IMR-90 (cell line): ENCODE measurements around the gene SMC2. TPM values are rescaled to one million over a fixed set of nuclear protein-coding genes. Genes with fewer than 3 reads are reported as not detected.

Source experiments
- ATAC-seq: fragments of 200-7000 bp; cut with Tn5 transposase; 2 replicates; pipeline ENCODE4 v1.9.1; 2020; ENCODE audit warnings: low read depth, mild to moderate bottlenecking, moderate library complexity
- BruUV-seq: library from RNA; stranded (reverse); fragments of 400-500 nt; replicated peaks from 2 replicates; lab custom pipeline; 2021; lab: Mats Ljungman, UMichigan
- CTCF ChIA-PET: fragments of 300-600 bp; formaldehyde crosslinking; extraction: SDS; loops from one replicate; lab custom pipeline; 2021; ENCODE audit warnings: antibody characterized with exemption; lab: Yijun Ruan, JAX
- POLR2A ChIA-PET: fragments of 300-600 bp; sonication (Branson Sonifier 250); formaldehyde crosslinking; loops from one replicate; lab custom pipeline; 2022; ENCODE audit warnings: antibody characterized with exemption; ENCODE audit not compliant: unreplicated experiment; lab: Charles Lee
- DNase-seq: peaks from one replicate; pipeline ENCODE4 v3.0.0; 2013
- H2AFZ ChIP-seq: replicated peaks from 2 replicates; pipeline ENCODE3; 2013; ENCODE audit warnings: low read length, mild to moderate bottlenecking; ENCODE audit not compliant: poor library complexity
- H2AK5ac ChIP-seq: 2 replicates; pipeline ENCODE4 v1.6.1; 2013; ENCODE audit warnings: low read depth, low read length, inconsistent platforms
- H2AK9ac ChIP-seq: replicated peaks from 2 replicates; pipeline ENCODE3; 2013; ENCODE audit warnings: mild to moderate bottlenecking, low read depth, low read length, moderate library complexity; ENCODE audit not compliant: poor library complexity
- H2BK120ac ChIP-seq: 2 replicates; pipeline ENCODE4 v1.6.1; 2013; ENCODE audit warnings: low read depth, low read length, inconsistent platforms
- H2BK15ac ChIP-seq: 3 replicates; pipeline ENCODE4 v1.6.1; 2013; ENCODE audit warnings: low read depth, low read length, inconsistent platforms
- H2BK20ac ChIP-seq: 2 replicates; pipeline ENCODE4 v1.6.1; 2013; ENCODE audit warnings: low read depth, mild to moderate bottlenecking, inconsistent platforms, low read length, moderate library complexity
- H2BK5ac ChIP-seq: 2 replicates; pipeline ENCODE4 v1.6.1; 2013; ENCODE audit warnings: mild to moderate bottlenecking, low read depth, low read length, inconsistent platforms; ENCODE audit not compliant: poor library complexity, severe bottlenecking
- H3K14ac ChIP-seq: replicated peaks from 2 replicates; pipeline ENCODE4 v1.6.1; 2013; ENCODE audit warnings: low read depth, low read length, inconsistent platforms
- H3K18ac ChIP-seq: 2 replicates; pipeline ENCODE4 v1.6.1; 2013; ENCODE audit warnings: low read depth, low read length, control low read depth
- H3K23ac ChIP-seq: 2 replicates; pipeline ENCODE4 v1.6.1; 2013; ENCODE audit warnings: low read depth, low read length, inconsistent platforms
- H3K27ac ChIP-seq: 2 replicates; pipeline ENCODE4 v1.5.1; 2013; ENCODE audit warnings: mild to moderate bottlenecking, control low read depth, low read length; ENCODE audit not compliant: insufficient read depth
- H3K27me3 ChIP-seq: 2 replicates; pipeline ENCODE4 v1.6.1; 2013; ENCODE audit warnings: low read length; ENCODE audit not compliant: control insufficient read depth, insufficient read depth
- H3K36me3 ChIP-seq: 2 replicates; pipeline ENCODE4 v1.6.1; 2013; ENCODE audit warnings: low read length, mixed read lengths; ENCODE audit not compliant: control insufficient read depth, insufficient read depth
- H3K4ac ChIP-seq: 2 replicates; pipeline ENCODE4 v1.6.1; 2013; ENCODE audit warnings: low read depth, low read length, inconsistent platforms
- H3K4me1 ChIP-seq: 2 replicates; pipeline ENCODE4 v1.6.1; 2013; ENCODE audit warnings: low read length, mixed read lengths; ENCODE audit not compliant: control insufficient read depth, insufficient read depth
- H3K4me2 ChIP-seq: 2 replicates; pipeline ENCODE4 v1.6.1; 2013; ENCODE audit warnings: low read depth, mild to moderate bottlenecking, control low read depth, low read length, moderate library complexity
- H3K4me3 ChIP-seq: 2 replicates; pipeline ENCODE4 v1.5.1; 2013; ENCODE audit warnings: low read depth, mild to moderate bottlenecking, control low read depth, low read length, moderate library complexity; ENCODE audit not compliant: insufficient read depth
- H3K56ac ChIP-seq: 2 replicates; pipeline ENCODE4 v1.6.1; 2013; ENCODE audit warnings: low read length, inconsistent platforms; ENCODE audit not compliant: insufficient read depth; ENCODE audit errors: extremely low read depth
- H3K79me1 ChIP-seq, 2 experiments: 2 replicates each; pipeline ENCODE4 v1.6.1; 2013; ENCODE audit warnings: low read length in 2 of 2, inconsistent platforms in 1 of 2, low read depth in 1 of 2
- H3K9ac ChIP-seq: 2 replicates; pipeline ENCODE4 v1.6.1; 2013; ENCODE audit warnings: low read depth, low read length, control low read depth
- H3K9me1 ChIP-seq: 2 replicates; pipeline ENCODE4 v1.6.1; 2013; ENCODE audit warnings: low read length, inconsistent platforms; ENCODE audit not compliant: insufficient read depth
- H3K9me3 ChIP-seq: 2 replicates; pipeline ENCODE4 v1.6.1; 2013; ENCODE audit warnings: low read length; ENCODE audit not compliant: control insufficient read depth, insufficient read depth
- H4K20me1 ChIP-seq: 2 replicates; pipeline ENCODE4 v1.6.1; 2013; ENCODE audit warnings: low read length, inconsistent platforms; ENCODE audit not compliant: insufficient read depth
- H4K5ac ChIP-seq: 2 replicates; pipeline ENCODE4 v1.6.1; 2013; ENCODE audit warnings: mild to moderate bottlenecking, low read depth, low read length, control low read depth
- H4K8ac ChIP-seq, 2 experiments: 2 replicates each; pipeline ENCODE4 v1.6.1; 2013; ENCODE audit warnings: low read depth in 2 of 2, low read length in 2 of 2, control low read depth in 1 of 2, inconsistent platforms in 1 of 2
- H4K91ac ChIP-seq: 2 replicates; pipeline ENCODE4 v1.6.1; 2013; ENCODE audit warnings: low read depth, low read length, inconsistent platforms; ENCODE audit not compliant: insufficient read depth
- FOS ChIP-seq: fragments of 150-350 bp; IDR thresholded peaks from 2 replicates; pipeline ENCODE4 v1.6.1; 2016; ENCODE audit warnings: low read depth, low read length
- MXI1 ChIP-seq: IDR thresholded peaks from 2 replicates; pipeline ENCODE4 v1.6.1; 2012; ENCODE audit warnings: low read depth, mild to moderate bottlenecking, low read length, moderate library complexity, borderline replicate concordance
- WGBS, 2 experiments: methylation state at CpG; one replicate each; pipeline versions ENCODE4 v1.1.5 to v1.1.7; 2013; ENCODE audit warnings: missing lambda C conversion rate in 2 of 2; ENCODE audit not compliant: insufficient read length in 1 of 2; ENCODE audit errors: extremely low coverage in 2 of 2; 5-methylcytosine and 5-hydroxymethylcytosine counted together
- dilution Hi-C: fragments of 300-500 bp; cut with HindIII; formaldehyde crosslinking; loops from one replicate; pipeline ENCODE4 v1.14.3; 2018; ENCODE audit warnings: low sequenced_read_pairs; ENCODE audit not compliant: unreplicated experiment
- in situ Hi-C: fragments of 300-500 bp; cut with MboI; formaldehyde crosslinking; loops from 3 replicates; pipeline ENCODE4 v1.14.3; 2019; ENCODE audit warnings: low sequenced_read_pairs, inconsistent platforms, mixed read lengths
- intact Hi-C: fragments of 100-400 bp; cut with micrococcal nuclease; formaldehyde crosslinking; loops from 2 replicates; pipeline ENCODE4 v1.10.0; 2022
- polyA plus RNA-seq, 3 experiments: library from polyadenylated mRNA; depleted of rRNA; stranded (reverse); fragments of >200 nt; gene quantifications; 2 replicates each; pipeline ENCODE4 v1.2.3, GENCODE V29; 2012; ENCODE audit warnings: low replicate concordance in 1 of 3
- total RNA-seq: library from RNA; depleted of rRNA; stranded (reverse); fragments of >200 nt; gene quantifications from 2 replicates; pipeline ENCODE4 v1.2.3, GENCODE V29; 2012

Gene SMC2
- total and polyA plus RNA-seq, 2 of the 4 experiments (the other 2 are of a cell fraction), result 4.9 to 12.4 TPM

DNA sequence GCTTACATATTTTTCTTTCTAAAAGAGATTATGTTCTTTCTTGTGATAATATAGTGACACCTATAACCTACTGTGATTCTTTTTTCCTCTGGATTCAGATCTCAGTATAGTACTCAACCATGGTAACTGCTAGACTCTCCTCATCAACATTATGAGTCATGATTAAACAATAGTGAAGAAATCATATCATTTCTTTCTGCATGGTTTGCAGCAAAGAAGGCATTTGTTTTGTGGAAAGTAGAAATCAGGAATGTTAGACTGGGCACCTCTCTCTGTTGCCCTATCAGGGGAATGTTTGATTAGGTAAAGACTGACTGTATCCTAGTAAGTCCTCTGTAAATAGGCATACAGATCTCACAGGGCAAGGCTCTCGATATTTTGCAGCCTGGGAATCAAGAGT lies 25.6 kb upstream of the SMC2 start:
- dilution Hi-C loops, result no loop called here
- no peaks in the 10 kb centered on the region for H3K9me1 ChIP-seq
- H3K4me2 ChIP-seq, result no peak overlapping the region
- no peaks in the 10 kb centered on the region for H3K9me3 ChIP-seq
- H2BK20ac ChIP-seq, result no peak overlapping the region
- no peaks in the 10 kb centered on the region for H3K27me3 ChIP-seq
- ATAC-seq (peak; percentile 67), DNase-seq (peak; percentile 35)
- intact Hi-C loops, result no loop called here
- BruUV-seq, result no TSS peak
- H2BK5ac ChIP-seq, result no peak overlapping the region
- in situ Hi-C loops, result no loop called here
- WGBS, 2 experiments, result no CpG with 5 or more reads among the region's 1 CpG
- H3K56ac ChIP-seq, result no peak overlapping the region
- no peak overlapping the region for H2AFZ ChIP-seq
- no peak overlapping the region for H3K27ac ChIP-seq
- TF ChIP-seq FOS, result peak; percentile 51; the same call in 1 of the 2 replicates
- no peak for TF ChIP-seq MXI1
- no peak overlapping the region for H4K91ac ChIP-seq
- no peak overlapping the region for H2BK15ac ChIP-seq
- no peaks in the 10 kb centered on the region for H4K20me1 ChIP-seq
- no peaks in the 10 kb centered on the region for H3K79me1 ChIP-seq
- no peak overlapping the region for H4K8ac ChIP-seq
- H4K5ac ChIP-seq, result no peak overlapping the region
- H3K9ac ChIP-seq, result no peak overlapping the region
- no peak overlapping the region for H3K18ac ChIP-seq
- H3K36me3 ChIP-seq, result no peaks in the 10 kb centered on the region
- H2AK9ac ChIP-seq, result no peak overlapping the region
- peaks cover 1% of the 10 kb centered on the region for H3K4me1 ChIP-seq
- H3K4me3 ChIP-seq, result no peak overlapping the region
- H3K14ac ChIP-seq, result no peak overlapping the region
- H2AK5ac ChIP-seq, result no peak overlapping the region
- H2BK120ac ChIP-seq, result no peak overlapping the region
- CTCF ChIA-PET, result interaction anchor here (0.6 kb wide), 1 partner anchor 14 kb away, joined by 7 read pairs; no protein-coding TSS in a partner anchor
- no peak overlapping the region for H3K4ac ChIP-seq
- H3K23ac ChIP-seq, result no peak overlapping the region
- POLR2A ChIA-PET, result no interaction called here
